Measurements from ENCODE around the gene MARK1. TPM values are rescaled to one million over a fixed set of nuclear protein-coding genes. Genes with fewer than 3 reads are reported as not detected.

MARK1 gene
- total and polyA plus RNA-seq, 2 experiments from 2014 or later, result 11.1 to 13.6 TPM

GRCh38 chr1:220710333-220710732 is 182.4 kb downstream of the MARK1 start:
- DNase-seq (ENCODE audit: low spot score), result no peak
- TF ChIP-seq STAT1 (IDR thresholded peaks at IDR 0.05; ENCODE audit: unreplicated experiment) (no peak), REST (IDR thresholded peaks at IDR 0.05; ENCODE audit: unreplicated experiment) (no peak), EZH2 (IDR thresholded peaks at IDR 0.05; ENCODE audit: low read depth, unreplicated experiment) (no peak), NANOG (IDR thresholded peaks at IDR 0.05; ENCODE audit: borderline replicate concordance) (no peak), EZH2phosphoT487 (IDR thresholded peaks at IDR 0.05; ENCODE audit: unreplicated experiment) (no peak), ZNF114 (CRISPR knock-in tag; IDR thresholded peaks at IDR 0.05) (no peak), CREB1 (CRISPR knock-in tag; IDR thresholded peaks at IDR 0.05; ENCODE audit: low read depth) (no peak), ZNF462 (CRISPR knock-in tag; IDR thresholded peaks at IDR 0.05) (no peak), ZNF331 (CRISPR knock-in tag; IDR thresholded peaks at IDR 0.05; ENCODE audit: low read depth) (no peak), CTCF (conservative IDR thresholded peaks at IDR 0.05; ENCODE audit: low read depth in 2 of 2) (no peak), JUNB (IDR thresholded peaks at IDR 0.05; ENCODE audit: unreplicated experiment) (no peak), ETS1 (IDR thresholded peaks at IDR 0.05) (no peak), POLR2AphosphoS5 (IDR thresholded peaks at IDR 0.05; ENCODE audit: low read depth) (no peak)
- peak; percentile 57 for ATAC-seq

More at GRCh38 chr1:220710333-220710732, 182.4 kb downstream of the MARK1 start:
- H3K4me1 Mint-ChIP-seq, result peaks cover 7% of the 10 kb centered on the region
- H3K4me2 ChIP-seq, result no peak overlapping the region
- H3K4me1 ChIP-seq (ENCODE audit: insufficient read depth), result no peaks in the 10 kb centered on the region
- no peak overlapping the region for H3K4me3 Mint-ChIP-seq
- H3K36me3 ChIP-seq (ENCODE audit: insufficient read depth), result peaks cover 3% of the 10 kb centered on the region; the same call in 1 of the 2 replicates
- H3K79me2 ChIP-seq (replicated peaks; ENCODE audit: insufficient read depth), result no peaks in the 10 kb centered on the region
- peaks cover 12% of the 10 kb centered on the region; the same call in 2 of the 3 replicates for H3K9me3 Mint-ChIP-seq
- H4K20me1 ChIP-seq (replicated peaks; ENCODE audit: insufficient read depth), result no peaks in the 10 kb centered on the region
- H3K4me3 ChIP-seq, result no peak overlapping the region
- 0 out of 2 replicates have a peak, but pooled peaks cover 7% of the 10 kb centered on the region for H3K9me2 ChIP-seq (ENCODE audit: insufficient read depth)
- H3K27ac ChIP-seq (ENCODE audit: low read depth), result no peak overlapping the region
- H3K27me3 Mint-ChIP-seq (ENCODE audit: insufficient read depth, low read depth, poor library complexity), result no peaks in the 10 kb centered on the region
- 0 out of 3 replicates have a peak, but pooled peaks cover 4% of the 10 kb centered on the region for H3K36me3 Mint-ChIP-seq (ENCODE audit: low read depth)
- no peaks in the 10 kb centered on the region for H3F3A ChIP-seq (replicated peaks; ENCODE audit: low read depth)
- H3K27me3 ChIP-seq (ENCODE audit: insufficient read depth), result no peaks in the 10 kb centered on the region
- no peak overlapping the region for H2AFZ ChIP-seq
- no peak overlapping the region for H3K27ac Mint-ChIP-seq
